Fibroblast of skin of back (primary cell): ENCODE measurements around the gene EEPD1. TPM values are rescaled to one million over a fixed set of nuclear protein-coding genes. Genes with fewer than 3 reads are reported as not detected.
"Not testable (repeated sequence)": the region's sequence is repeated elsewhere in the genome, so short reads cannot be mapped to it uniquely, and the experiment has no call there.

Source experiments
- DNase-seq: peaks from one replicate; pipeline ENCODE4 v3.0.0-alpha.2; 2013
- polyA plus RNA-seq, 2 experiments: library from polyadenylated mRNA; unstranded; fragments of 120-200 nt; gene quantifications; one replicate each; pipeline ENCODE4 v1.2.1, GENCODE V29; 2013; ENCODE audit not compliant: insufficient read length in 2 of 2

Gene EEPD1
- polyA plus RNA-seq (2013, experiment 1 of 2; ENCODE audit: insufficient read length), result 1.6 TPM
- 2.0 TPM for polyA plus RNA-seq (2013, experiment 2 of 2; ENCODE audit: insufficient read length)

DNA sequence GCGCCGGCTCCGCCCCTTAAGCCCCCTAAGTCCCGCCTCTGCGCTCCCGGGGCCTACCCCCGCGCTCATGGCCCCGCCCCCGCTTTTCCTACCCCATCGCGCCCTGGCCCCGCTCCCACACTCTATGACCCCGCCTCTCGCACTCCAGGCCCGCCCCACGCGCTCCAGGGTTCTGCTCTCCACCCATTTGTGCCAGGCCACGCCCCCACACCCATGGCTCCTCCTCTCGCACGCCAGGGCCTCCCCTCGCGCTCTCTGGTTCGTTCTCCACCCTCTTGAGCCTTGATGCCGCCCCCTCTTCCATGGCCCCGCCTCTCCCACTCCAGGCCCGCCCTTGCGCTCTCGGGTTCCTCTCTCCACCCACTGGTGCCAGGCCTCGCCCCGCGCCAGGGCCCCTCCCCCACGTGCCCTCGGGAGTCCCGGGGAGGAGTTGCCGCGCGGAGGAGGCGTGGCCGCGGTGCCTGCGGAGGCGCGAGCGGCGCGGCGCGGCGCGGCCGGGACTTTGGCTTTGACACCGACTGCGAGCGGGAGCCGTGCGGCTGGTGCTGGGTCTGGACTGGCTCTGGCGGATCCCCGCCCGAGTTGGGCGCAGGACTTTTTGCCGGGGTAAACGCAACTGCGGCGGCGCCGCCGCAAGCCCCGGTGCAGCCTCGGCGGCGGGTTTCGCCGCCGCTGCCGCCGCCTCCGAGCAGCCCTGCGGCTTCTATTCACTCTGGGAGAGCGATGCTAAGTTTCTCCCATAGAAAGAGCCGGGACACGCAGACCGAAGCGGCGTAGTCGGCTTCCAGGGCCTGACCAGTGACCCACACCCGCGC is at the start of gene EEPD1:
Gene EEPD1 (plus strand): TSS at position 499 of the 815 bp plus-strand sequence. CDS start 1,071 bp downstream, outside the sequence.
- peak; percentile 99 for DNase-seq

- DNase-seq, result no peak
Observed at GRCh38 chr7:36103837-36104561, 49.1 kb upstream of the EEPD1 start.

DNA sequence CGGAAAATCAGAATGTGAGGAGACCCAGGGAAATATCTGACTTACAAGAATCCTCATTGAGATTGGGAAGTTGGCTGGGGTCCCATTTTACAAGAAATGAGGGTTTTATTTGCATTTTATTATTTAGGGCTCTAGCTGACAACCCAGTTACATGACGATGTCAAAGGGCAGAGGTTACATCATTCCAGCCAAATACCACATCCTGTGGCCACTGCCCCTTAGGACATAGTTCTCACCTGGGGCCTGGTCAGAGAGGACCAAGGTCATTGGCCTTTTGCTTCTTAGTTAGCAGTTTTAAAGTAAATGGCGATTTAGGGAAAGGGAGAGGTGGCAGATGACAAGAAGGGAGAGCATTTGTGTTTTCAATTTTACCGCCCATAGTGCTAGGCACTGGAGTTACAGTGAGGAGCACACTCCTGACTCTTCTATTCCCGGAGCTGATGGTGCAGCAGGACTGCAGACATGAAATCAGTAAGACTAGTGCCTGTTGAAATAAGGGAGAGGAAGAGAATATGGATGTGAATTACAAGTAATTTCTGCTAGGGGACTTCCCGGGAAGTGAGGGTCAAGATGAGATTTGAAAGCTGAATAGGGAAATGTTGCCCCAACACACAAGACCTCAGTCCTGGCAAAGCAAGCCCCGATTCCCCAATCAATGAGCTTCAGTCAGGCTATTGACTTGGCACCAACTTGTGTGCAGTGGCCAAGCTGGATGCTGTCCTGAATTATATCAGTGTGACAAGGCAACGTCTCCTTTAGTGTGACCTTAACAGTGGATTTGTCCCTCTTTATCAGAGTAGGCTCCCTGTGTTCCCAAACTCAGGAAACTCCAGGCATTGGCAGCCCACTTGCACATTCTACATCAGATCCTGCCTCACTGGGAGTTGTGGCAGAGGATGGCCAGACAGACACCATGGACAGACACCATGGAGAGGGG is 45.8 kb upstream of the EEPD1 start:
- not testable (repeated sequence) for DNase-seq

DNA sequence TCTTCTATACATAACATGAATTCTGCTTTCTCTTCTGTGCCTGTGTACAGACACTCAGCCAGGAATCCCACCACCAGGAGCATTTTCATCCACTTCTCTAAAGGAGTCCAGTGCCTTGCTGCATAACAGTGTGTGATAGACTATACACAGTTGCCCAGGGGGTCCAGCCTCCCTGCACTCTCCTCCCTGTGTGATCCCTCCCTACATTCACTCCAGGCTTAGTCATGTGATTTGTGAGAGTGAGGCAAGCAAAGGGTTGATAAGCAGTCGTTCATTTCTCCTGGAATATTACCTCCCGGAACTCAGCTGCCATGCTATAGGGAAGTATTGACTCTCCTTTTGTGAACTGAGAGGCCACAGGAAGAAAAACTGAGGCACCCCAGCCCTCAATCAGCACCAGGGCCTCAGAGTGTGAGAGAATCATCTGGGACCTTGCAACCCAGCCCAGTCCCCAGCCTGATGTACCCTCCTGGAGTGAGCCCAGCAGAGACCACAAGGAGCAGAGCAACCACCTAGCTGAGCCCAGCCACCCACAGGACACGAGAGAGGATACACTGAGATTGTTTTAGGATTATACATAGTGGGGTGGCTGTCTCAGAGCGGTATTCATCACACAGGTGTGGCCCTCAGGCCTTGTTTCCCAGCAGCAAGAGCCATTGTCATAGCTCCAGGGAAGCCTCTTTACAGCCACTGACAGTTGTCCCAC is 45.0 kb upstream of the EEPD1 start:
- no peak for DNase-seq

- no peak for DNase-seq
Observed at GRCh38 chr7:36109013-36109627, 43.9 kb upstream of the EEPD1 start.

- no peak for DNase-seq
Observed at GRCh38 chr7:36110584-36110983, 42.5 kb upstream of the EEPD1 start.

- no peak for DNase-seq
Observed at GRCh38 chr7:36112969-36113368, 40.1 kb upstream of the EEPD1 start.

DNA sequence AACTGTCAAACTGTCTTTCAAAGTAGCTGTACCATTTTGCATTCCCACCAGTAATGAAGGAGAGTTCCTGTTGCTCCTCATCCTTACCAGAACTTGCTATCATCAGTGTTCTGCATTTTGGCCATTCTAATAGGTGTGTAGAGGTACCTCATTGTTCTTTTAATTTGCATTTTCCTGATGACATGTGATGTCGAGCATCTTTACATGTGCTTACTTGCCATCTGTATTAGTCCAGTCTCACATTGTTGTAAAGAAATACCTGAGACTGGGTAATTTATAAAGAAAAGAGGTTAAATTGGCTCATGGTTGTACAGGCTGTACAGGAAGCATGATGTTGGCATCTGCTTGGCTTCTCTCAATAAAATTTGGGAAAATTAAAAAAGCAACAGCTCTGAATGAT is 38.7 kb upstream of the EEPD1 start:
- no peak for DNase-seq

DNA sequence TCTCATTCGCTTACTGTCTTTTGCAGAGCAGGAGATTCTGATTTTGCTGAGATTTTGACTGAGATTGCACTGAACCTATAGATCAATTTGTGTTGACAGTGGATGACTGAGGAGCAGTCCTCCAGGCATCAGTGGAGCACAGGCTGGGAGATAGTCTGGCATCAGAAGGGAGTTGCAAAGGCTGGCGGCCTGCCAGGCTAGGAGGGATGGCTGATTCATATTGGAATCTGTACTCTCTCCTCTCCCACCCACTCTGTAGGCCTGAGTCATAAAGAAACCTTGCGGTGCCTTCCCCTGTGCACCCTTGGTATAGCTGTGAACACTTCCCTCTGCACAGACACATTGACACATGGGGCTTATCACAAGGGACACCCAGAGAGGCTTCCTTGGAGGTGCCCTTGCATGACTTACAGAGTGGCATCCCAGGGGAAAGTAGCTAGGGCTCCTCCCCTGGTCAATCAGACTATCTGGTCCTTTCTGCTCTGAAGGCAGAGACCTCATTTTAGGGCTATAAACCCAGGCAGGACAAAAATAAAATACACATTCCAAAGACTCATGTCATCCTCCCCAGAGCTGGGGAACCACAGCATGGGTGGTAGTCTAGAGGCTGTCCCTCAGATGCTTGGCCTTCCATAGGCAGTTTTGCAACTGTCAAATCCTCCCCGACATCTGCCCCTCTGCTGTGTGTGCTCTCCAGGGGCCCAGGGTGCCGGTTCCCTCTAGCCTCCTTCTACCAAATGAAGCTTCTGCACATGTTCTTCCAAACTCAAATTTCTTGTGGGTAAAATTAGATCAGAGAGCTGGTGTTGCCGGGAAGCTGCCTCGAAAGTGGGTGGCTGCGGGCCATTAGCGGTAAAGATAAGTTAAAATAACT is 37.4 kb upstream of the EEPD1 start:
- DNase-seq, result peak; percentile 99

DNA sequence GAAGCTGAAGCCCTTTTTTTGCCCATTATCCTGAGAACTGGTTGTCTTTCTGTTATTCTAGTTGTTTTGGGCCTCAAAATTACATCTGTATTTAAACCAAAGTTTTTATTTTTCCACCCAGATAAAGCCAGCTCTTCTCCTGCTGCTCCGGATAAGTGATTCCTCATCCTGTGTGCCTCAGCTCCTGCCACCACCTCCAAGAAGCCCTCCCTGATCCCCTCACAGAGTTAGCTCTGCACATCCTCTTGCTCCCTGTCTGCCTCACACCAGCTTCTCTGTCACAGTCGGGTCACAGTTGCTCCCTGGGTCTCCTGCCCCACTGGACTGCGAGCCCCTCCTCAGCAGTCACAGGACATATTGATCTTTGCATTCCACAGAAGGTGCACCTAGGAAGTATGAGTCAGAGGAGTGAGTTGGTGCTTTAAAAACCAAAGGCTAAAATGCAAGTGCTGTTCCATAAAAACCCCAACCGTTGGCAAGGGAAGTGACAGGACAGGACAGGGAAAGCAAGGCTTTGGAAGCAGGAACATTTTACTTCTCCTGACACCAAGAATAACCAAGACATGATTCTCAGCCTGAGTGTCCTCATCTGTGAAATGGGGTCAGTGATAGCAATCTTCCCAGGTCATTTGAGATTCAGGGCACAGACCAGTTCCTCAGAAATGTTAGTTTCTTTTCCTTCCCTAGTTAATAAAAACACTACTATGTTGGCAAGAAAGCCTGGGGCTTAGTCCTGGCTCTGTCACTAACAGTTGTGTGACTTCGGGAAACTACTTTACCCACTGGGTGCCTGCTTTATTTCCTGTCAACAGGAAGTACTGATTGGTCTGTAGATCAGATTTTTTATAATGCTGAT is 36.5 kb upstream of the EEPD1 start:
- peak; percentile 35 for DNase-seq

DNA sequence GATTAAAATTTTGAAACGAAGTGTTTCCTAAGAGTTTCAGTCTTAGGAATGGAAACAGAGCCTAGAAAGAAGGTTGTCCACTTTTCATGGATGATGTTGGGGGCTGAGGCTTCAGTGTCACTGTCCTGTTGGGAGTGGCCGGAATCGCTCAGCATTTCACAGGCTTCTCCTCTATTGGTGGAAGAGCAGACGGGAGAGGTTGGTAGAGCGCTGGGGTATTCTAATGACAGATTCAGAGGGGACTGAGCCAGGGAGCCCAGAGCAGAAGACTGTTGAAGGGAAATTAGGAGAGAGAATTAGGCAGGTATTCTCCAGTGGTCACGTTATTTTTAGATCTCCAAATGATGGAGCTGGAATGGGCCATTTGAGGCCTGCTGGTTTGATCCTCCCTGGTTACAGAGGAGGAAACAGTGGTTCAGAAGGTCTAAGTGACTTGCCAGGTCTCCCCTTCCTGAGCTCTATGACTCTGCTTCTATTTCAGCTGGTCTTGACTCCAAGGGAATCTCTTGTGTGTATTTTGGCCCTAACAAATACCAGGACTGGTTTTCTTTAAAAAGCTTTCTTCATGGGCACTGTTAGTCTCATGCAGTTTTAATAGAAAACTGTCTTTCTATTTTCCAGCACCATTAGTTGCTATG is 35.7 kb upstream of the EEPD1 start:
- DNase-seq, result no peak

DNA sequence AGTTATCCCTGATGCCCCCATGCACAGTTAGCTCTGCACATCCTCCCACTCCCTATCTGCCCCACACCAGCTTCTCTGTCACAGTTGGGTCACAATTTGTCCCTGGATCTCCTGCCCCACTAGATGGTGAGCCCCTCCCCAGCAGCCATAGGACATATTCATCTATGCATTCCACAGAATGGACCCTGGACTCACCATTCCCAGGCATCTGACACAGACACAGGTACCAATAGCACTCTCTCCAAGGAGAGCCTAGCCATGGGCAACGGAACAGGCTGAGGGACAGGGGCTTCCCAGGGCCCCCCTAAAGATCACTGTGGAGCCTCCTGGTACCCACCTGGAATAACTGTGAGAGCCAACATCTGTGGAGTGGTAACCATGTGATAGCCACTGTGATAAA is 34.7 kb upstream of the EEPD1 start:
- DNase-seq, result no peak

DNA sequence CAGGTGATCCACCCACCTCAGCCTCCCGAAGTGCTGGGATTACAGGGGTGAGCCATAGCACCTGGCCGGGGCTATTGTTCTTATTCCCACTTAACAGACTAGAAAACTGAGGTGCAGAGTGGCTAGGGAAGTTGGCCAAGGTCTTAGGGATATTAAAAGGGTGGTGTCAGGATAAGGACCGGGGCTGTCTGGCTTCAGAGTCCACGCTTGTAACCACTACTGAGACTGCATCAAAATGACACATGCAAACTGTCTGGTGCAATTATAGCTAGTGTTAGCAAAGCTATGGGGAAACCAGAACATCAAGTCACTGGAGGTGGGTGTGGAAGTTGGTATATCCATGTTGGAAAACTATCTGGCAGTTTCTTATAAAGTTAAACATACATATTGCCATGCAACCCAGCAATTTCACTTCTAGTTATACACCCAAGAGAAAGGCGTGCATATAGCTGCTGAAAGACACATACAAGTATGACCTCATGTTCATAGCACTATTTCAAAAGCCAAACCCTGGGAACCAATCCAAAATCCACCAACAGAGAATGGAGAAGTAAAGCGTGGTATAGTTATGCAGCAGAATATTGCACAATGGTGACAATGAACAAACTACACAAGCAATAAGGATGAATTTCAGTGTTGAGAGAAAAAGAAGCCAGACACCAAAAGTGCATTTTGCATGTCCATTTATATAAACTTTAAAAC is 33.9 kb upstream of the EEPD1 start:
- DNase-seq, result peak; percentile 98

GRCh38 chr7:36119983-36120646 is 32.9 kb upstream of the EEPD1 start:
- DNase-seq, result not testable (repeated sequence)

GRCh38 chr7:36125630-36126029 is 27.4 kb upstream of the EEPD1 start:
- not testable (repeated sequence) for DNase-seq

GRCh38 chr7:36127075-36127740 is 25.8 kb upstream of the EEPD1 start:
- peak; percentile 34 for DNase-seq

DNA sequence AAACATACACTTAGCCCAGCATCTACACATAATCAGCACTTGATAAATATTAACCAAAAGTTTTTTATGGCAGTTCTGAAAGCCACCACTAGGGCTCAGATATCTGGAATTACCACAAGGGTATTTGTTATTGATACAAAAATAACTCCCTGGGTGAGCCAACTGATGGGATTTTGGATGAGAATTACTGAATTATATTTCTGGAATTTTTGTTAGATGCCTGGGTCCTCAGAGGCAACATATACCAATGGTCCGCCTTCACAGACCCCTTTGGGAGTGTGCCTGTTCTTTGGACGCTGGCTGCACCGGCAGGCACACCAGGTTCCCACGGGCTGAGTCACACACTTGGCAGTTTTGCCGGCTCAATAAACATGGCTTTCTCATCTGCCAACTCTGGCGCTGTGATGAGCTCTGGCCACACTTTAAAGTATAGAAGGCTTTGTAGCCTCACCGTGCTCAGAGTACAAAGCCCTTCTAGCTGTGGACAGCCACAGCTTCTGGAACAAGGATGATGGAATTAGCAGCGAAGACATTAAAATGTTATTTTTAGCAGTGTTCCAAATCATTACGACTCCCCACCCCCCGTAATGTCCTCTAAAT is 24.5 kb upstream of the EEPD1 start:
- DNase-seq, result peak; percentile 89
